AG09319 (cell line): ENCODE measurements around the gene ID2.

ENCODE experiments used
- DNase-seq: peaks from one replicate; pipeline ENCODE4 v3.0.0-alpha.2; 2010; ENCODE audit warnings: low read depth; ENCODE audit errors: extremely low read depth
- CTCF ChIP-seq: IDR thresholded peaks from 2 replicates; pipeline ENCODE4 v1.5.1; 2011; ENCODE audit warnings: low read depth, mild to moderate bottlenecking, inconsistent platforms, low read length, moderate library complexity

ID2 gene

GRCh38 chr2:8648441-8649213 is 33.2 kb upstream of the ID2 start:
- DNase-seq = no peak
- TF ChIP-seq CTCF = no peak

- DNase-seq = no peak
- TF ChIP-seq CTCF = no peak
Measured at GRCh38 chr2:8649718-8650117, 32.1 kb upstream of the ID2 start.

- no peak for TF ChIP-seq CTCF
- no peak for DNase-seq
Measured at GRCh38 chr2:8650256-8650655, 31.6 kb upstream of the ID2 start.

GRCh38 chr2:8652774-8653426 is 29.0 kb upstream of the ID2 start:
- TF ChIP-seq CTCF = no peak
- no peak for DNase-seq

GRCh38 chr2:8653485-8653884 is 28.4 kb upstream of the ID2 start:
- DNase-seq = no peak
- no peak for TF ChIP-seq CTCF

GRCh38 chr2:8654041-8654440 is 27.8 kb upstream of the ID2 start:
- DNase-seq = no peak
- TF ChIP-seq CTCF = no peak

GRCh38 chr2:8654483-8654882 is 27.4 kb upstream of the ID2 start:
- DNase-seq = no peak
- TF ChIP-seq CTCF = no peak
